Measurements from ENCODE around the gene CSRP3.

DNA sequence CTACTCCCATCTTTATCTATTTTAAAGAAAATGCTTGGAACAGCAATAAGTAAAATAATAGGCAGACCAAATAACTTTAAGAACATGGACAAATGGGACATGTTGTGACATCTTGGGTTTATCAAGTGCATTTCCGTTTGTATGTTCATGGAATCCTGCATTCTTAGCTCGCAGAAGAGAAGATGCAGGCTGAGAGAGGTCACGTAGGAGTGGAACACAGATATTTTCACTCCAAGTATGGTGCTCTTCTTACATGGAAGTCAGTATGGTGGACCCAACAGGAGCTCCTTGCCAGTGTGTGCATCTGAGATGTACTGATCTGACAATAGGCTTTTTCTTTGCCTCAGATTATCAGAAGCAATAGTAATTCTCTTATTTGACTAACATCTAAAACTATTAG is 37.3 kb upstream of the CSRP3 start:
- TF ChIP-seq POLR2A (IDR thresholded peaks at IDR 0.05; ENCODE audit: low read length) (no peak), GATA1 (IDR thresholded peaks at IDR 0.05; ENCODE audit: low read depth, low read length) (no peak)
